IMR-90 (cell line): ENCODE results near the gene PSMD10. TPM values are rescaled to one million over a fixed set of nuclear protein-coding genes. Genes with fewer than 3 reads are reported as not detected.

Source experiments
- ATAC-seq: fragments of 200-7000 bp; cut with Tn5 transposase; 2 replicates; pipeline ENCODE4 v1.9.1; 2020; ENCODE audit warnings: low read depth, mild to moderate bottlenecking, moderate library complexity
- BruUV-seq: library from RNA; stranded (reverse); fragments of 400-500 nt; replicated peaks from 2 replicates; lab custom pipeline; 2021; lab: Mats Ljungman, UMichigan
- CTCF ChIA-PET: fragments of 300-600 bp; formaldehyde crosslinking; extraction: SDS; loops from one replicate; lab custom pipeline; 2021; ENCODE audit warnings: antibody characterized with exemption; lab: Yijun Ruan, JAX
- POLR2A ChIA-PET: fragments of 300-600 bp; sonication (Branson Sonifier 250); formaldehyde crosslinking; loops from one replicate; lab custom pipeline; 2022; ENCODE audit warnings: antibody characterized with exemption; ENCODE audit not compliant: unreplicated experiment; lab: Charles Lee
- DNase-seq: peaks from one replicate; pipeline ENCODE4 v3.0.0; 2013
- H2AFZ ChIP-seq: replicated peaks from 2 replicates; pipeline ENCODE3; 2013; ENCODE audit warnings: low read length, mild to moderate bottlenecking; ENCODE audit not compliant: poor library complexity
- H2AK5ac ChIP-seq: 2 replicates; pipeline ENCODE4 v1.6.1; 2013; ENCODE audit warnings: low read depth, low read length, inconsistent platforms
- H2AK9ac ChIP-seq: replicated peaks from 2 replicates; pipeline ENCODE3; 2013; ENCODE audit warnings: mild to moderate bottlenecking, low read depth, low read length, moderate library complexity; ENCODE audit not compliant: poor library complexity
- H2BK120ac ChIP-seq: 2 replicates; pipeline ENCODE4 v1.6.1; 2013; ENCODE audit warnings: low read depth, low read length, inconsistent platforms
- H2BK15ac ChIP-seq: 3 replicates; pipeline ENCODE4 v1.6.1; 2013; ENCODE audit warnings: low read depth, low read length, inconsistent platforms
- H2BK20ac ChIP-seq: 2 replicates; pipeline ENCODE4 v1.6.1; 2013; ENCODE audit warnings: low read depth, mild to moderate bottlenecking, inconsistent platforms, low read length, moderate library complexity
- H2BK5ac ChIP-seq: 2 replicates; pipeline ENCODE4 v1.6.1; 2013; ENCODE audit warnings: mild to moderate bottlenecking, low read depth, low read length, inconsistent platforms; ENCODE audit not compliant: poor library complexity, severe bottlenecking
- H3K14ac ChIP-seq: replicated peaks from 2 replicates; pipeline ENCODE4 v1.6.1; 2013; ENCODE audit warnings: low read depth, low read length, inconsistent platforms
- H3K18ac ChIP-seq: 2 replicates; pipeline ENCODE4 v1.6.1; 2013; ENCODE audit warnings: low read depth, low read length, control low read depth
- H3K23ac ChIP-seq: 2 replicates; pipeline ENCODE4 v1.6.1; 2013; ENCODE audit warnings: low read depth, low read length, inconsistent platforms
- H3K27ac ChIP-seq: 2 replicates; pipeline ENCODE4 v1.5.1; 2013; ENCODE audit warnings: mild to moderate bottlenecking, control low read depth, low read length; ENCODE audit not compliant: insufficient read depth
- H3K27me3 ChIP-seq: 2 replicates; pipeline ENCODE4 v1.6.1; 2013; ENCODE audit warnings: low read length; ENCODE audit not compliant: control insufficient read depth, insufficient read depth
- H3K36me3 ChIP-seq: 2 replicates; pipeline ENCODE4 v1.6.1; 2013; ENCODE audit warnings: low read length, mixed read lengths; ENCODE audit not compliant: control insufficient read depth, insufficient read depth
- H3K4ac ChIP-seq: 2 replicates; pipeline ENCODE4 v1.6.1; 2013; ENCODE audit warnings: low read depth, low read length, inconsistent platforms
- H3K4me1 ChIP-seq: 2 replicates; pipeline ENCODE4 v1.6.1; 2013; ENCODE audit warnings: low read length, mixed read lengths; ENCODE audit not compliant: control insufficient read depth, insufficient read depth
- H3K4me2 ChIP-seq: 2 replicates; pipeline ENCODE4 v1.6.1; 2013; ENCODE audit warnings: low read depth, mild to moderate bottlenecking, control low read depth, low read length, moderate library complexity
- H3K4me3 ChIP-seq: 2 replicates; pipeline ENCODE4 v1.5.1; 2013; ENCODE audit warnings: low read depth, mild to moderate bottlenecking, control low read depth, low read length, moderate library complexity; ENCODE audit not compliant: insufficient read depth
- H3K56ac ChIP-seq: 2 replicates; pipeline ENCODE4 v1.6.1; 2013; ENCODE audit warnings: low read length, inconsistent platforms; ENCODE audit not compliant: insufficient read depth; ENCODE audit errors: extremely low read depth
- H3K79me1 ChIP-seq, 2 experiments: 2 replicates each; pipeline ENCODE4 v1.6.1; 2013; ENCODE audit warnings: low read length in 2 of 2, inconsistent platforms in 1 of 2, low read depth in 1 of 2
- H3K9ac ChIP-seq: 2 replicates; pipeline ENCODE4 v1.6.1; 2013; ENCODE audit warnings: low read depth, low read length, control low read depth
- H3K9me1 ChIP-seq: 2 replicates; pipeline ENCODE4 v1.6.1; 2013; ENCODE audit warnings: low read length, inconsistent platforms; ENCODE audit not compliant: insufficient read depth
- H3K9me3 ChIP-seq: 2 replicates; pipeline ENCODE4 v1.6.1; 2013; ENCODE audit warnings: low read length; ENCODE audit not compliant: control insufficient read depth, insufficient read depth
- H4K20me1 ChIP-seq: 2 replicates; pipeline ENCODE4 v1.6.1; 2013; ENCODE audit warnings: low read length, inconsistent platforms; ENCODE audit not compliant: insufficient read depth
- H4K5ac ChIP-seq: 2 replicates; pipeline ENCODE4 v1.6.1; 2013; ENCODE audit warnings: mild to moderate bottlenecking, low read depth, low read length, control low read depth
- H4K8ac ChIP-seq, 2 experiments: 2 replicates each; pipeline ENCODE4 v1.6.1; 2013; ENCODE audit warnings: low read depth in 2 of 2, low read length in 2 of 2, control low read depth in 1 of 2, inconsistent platforms in 1 of 2
- H4K91ac ChIP-seq: 2 replicates; pipeline ENCODE4 v1.6.1; 2013; ENCODE audit warnings: low read depth, low read length, inconsistent platforms; ENCODE audit not compliant: insufficient read depth
- BHLHE40 ChIP-seq: fragments of 150-350 bp; IDR thresholded peaks from 2 replicates; pipeline ENCODE4 v1.6.1; 2016; ENCODE audit warnings: mild to moderate bottlenecking, low read depth, low read length
- CEBPB ChIP-seq: IDR thresholded peaks from 2 replicates; pipeline ENCODE4 v1.6.1; 2012; ENCODE audit warnings: low read depth, low read length, improper control_type of control experiment
- CHD1 ChIP-seq: IDR thresholded peaks from 2 replicates; pipeline ENCODE4 v1.6.1; 2012; ENCODE audit warnings: low read depth, low read length, improper control_type of control experiment
- CTCF ChIP-seq: conservative IDR thresholded peaks from 2 replicates; pipeline ENCODE4 v1.5.1; 2012; ENCODE audit warnings: mild to moderate bottlenecking, low read depth, low read length, improper control_type of control experiment
- ELK1 ChIP-seq: fragments of 150-350 bp; IDR thresholded peaks from 2 replicates; pipeline ENCODE4 v1.6.1; 2016; ENCODE audit warnings: low read depth, mild to moderate bottlenecking, low read length, moderate library complexity, borderline replicate concordance
- FOS ChIP-seq: fragments of 150-350 bp; IDR thresholded peaks from 2 replicates; pipeline ENCODE4 v1.6.1; 2016; ENCODE audit warnings: low read depth, low read length
- MAFK ChIP-seq: IDR thresholded peaks from 2 replicates; pipeline ENCODE4 v1.6.1; 2012; ENCODE audit warnings: low read depth, low read length, improper control_type of control experiment
- MAZ ChIP-seq: IDR thresholded peaks from 2 replicates; pipeline ENCODE4 v1.6.1; 2012; ENCODE audit warnings: low read depth, mild to moderate bottlenecking, low read length, improper control_type of control experiment, moderate library complexity, borderline replicate concordance
- MXI1 ChIP-seq: IDR thresholded peaks from 2 replicates; pipeline ENCODE4 v1.6.1; 2012; ENCODE audit warnings: low read depth, mild to moderate bottlenecking, low read length, moderate library complexity, borderline replicate concordance
- NFE2L2 ChIP-seq: fragments of 150-350 bp; IDR thresholded peaks from 2 replicates; pipeline ENCODE4 v1.6.1; 2016; ENCODE audit warnings: low read depth, mild to moderate bottlenecking, low read length
- POLR2A ChIP-seq: IDR thresholded peaks from 2 replicates; pipeline ENCODE4 v1.6.1; 2012; ENCODE audit warnings: mild to moderate bottlenecking, low read depth, low read length
- RAD21 ChIP-seq: IDR thresholded peaks from 2 replicates; pipeline ENCODE4 v1.6.1; 2012; ENCODE audit warnings: low read length, improper control_type of control experiment
- RCOR1 ChIP-seq: IDR thresholded peaks from 2 replicates; pipeline ENCODE4 v1.6.1; 2012; ENCODE audit warnings: mild to moderate bottlenecking, low read length, improper control_type of control experiment; ENCODE audit not compliant: insufficient replicate concordance
- RFX5 ChIP-seq: IDR thresholded peaks from 2 replicates; pipeline ENCODE4 v1.8.0; 2012; ENCODE audit warnings: low read depth, mild to moderate bottlenecking, low read length, moderate library complexity
- SMC3 ChIP-seq: fragments of 150-350 bp; IDR thresholded peaks from 2 replicates; pipeline ENCODE4 v1.6.1; 2016; ENCODE audit warnings: low read depth, mild to moderate bottlenecking, antibody characterized with exemption, low read length, moderate library complexity
- USF2 ChIP-seq: fragments of 150-350 bp; IDR thresholded peaks from 2 replicates; pipeline ENCODE4 v1.6.1; 2017; ENCODE audit warnings: mild to moderate bottlenecking, antibody characterized with exemption, low read length, low read depth
- WGBS, 2 experiments: methylation state at CpG; one replicate each; pipeline versions ENCODE4 v1.1.5 to v1.1.7; 2013; ENCODE audit warnings: missing lambda C conversion rate in 2 of 2; ENCODE audit not compliant: insufficient read length in 1 of 2; ENCODE audit errors: extremely low coverage in 2 of 2; 5-methylcytosine and 5-hydroxymethylcytosine counted together
- dilution Hi-C: fragments of 300-500 bp; cut with HindIII; formaldehyde crosslinking; loops from one replicate; pipeline ENCODE4 v1.14.3; 2018; ENCODE audit warnings: low sequenced_read_pairs; ENCODE audit not compliant: unreplicated experiment
- in situ Hi-C: fragments of 300-500 bp; cut with MboI; formaldehyde crosslinking; loops from 3 replicates; pipeline ENCODE4 v1.14.3; 2019; ENCODE audit warnings: low sequenced_read_pairs, inconsistent platforms, mixed read lengths
- intact Hi-C: fragments of 100-400 bp; cut with micrococcal nuclease; formaldehyde crosslinking; loops from 2 replicates; pipeline ENCODE4 v1.10.0; 2022
- polyA plus RNA-seq, 3 experiments: library from polyadenylated mRNA; depleted of rRNA; stranded (reverse); fragments of >200 nt; gene quantifications; 2 replicates each; pipeline ENCODE4 v1.2.3, GENCODE V29; 2012; ENCODE audit warnings: low replicate concordance in 1 of 3
- total RNA-seq: library from RNA; depleted of rRNA; stranded (reverse); fragments of >200 nt; gene quantifications from 2 replicates; pipeline ENCODE4 v1.2.3, GENCODE V29; 2012

PSMD10 gene
- total and polyA plus RNA-seq, 2 of the 4 experiments (the other 2 are of a cell fraction): 62.0 to 122 TPM

GRCh38 chrX:108059801-108060200 lies 31.5 kb downstream of the PSMD10 start:
- H3K4me1 ChIP-seq: no peaks in the 10 kb centered on the region
- no peak overlapping the region for H2BK20ac ChIP-seq
- dilution Hi-C loops (no loop called here), in situ Hi-C loops (no loop called here), intact Hi-C loops (no loop called here)
- H3K23ac ChIP-seq: no peak overlapping the region
- no peak for ATAC-seq
- no peak overlapping the region for H4K91ac ChIP-seq
- CTCF ChIA-PET: no interaction called here
- POLR2A ChIA-PET: no interaction called here
- TF ChIP-seq MXI1 (no peak), BHLHE40 (no peak), NFE2L2 (no peak), MAZ (no peak), ELK1 (no peak), RFX5 (no peak), RCOR1 (no peak), USF2 (no peak), FOS (no peak), CEBPB (no peak), CHD1 (no peak), RAD21 (no peak), MAFK (no peak), CTCF (no peak), POLR2A (no peak), SMC3 (no peak)
- H3K36me3 ChIP-seq: no peaks in the 10 kb centered on the region
- no peak overlapping the region for H3K4me3 ChIP-seq
- peaks cover 36% of the 10 kb centered on the region for H3K27me3 ChIP-seq
- no peak overlapping the region for H4K5ac ChIP-seq
- no TSS peak for BruUV-seq
- no peaks in the 10 kb centered on the region for H3K79me1 ChIP-seq
- no peak overlapping the region for H3K4ac ChIP-seq
- no peak overlapping the region for H2AFZ ChIP-seq
- H3K9ac ChIP-seq: no peak overlapping the region
- no peak overlapping the region for H2AK5ac ChIP-seq
- H3K27ac ChIP-seq: no peak overlapping the region
- no peak overlapping the region for H3K14ac ChIP-seq
- no peak overlapping the region for H3K18ac ChIP-seq
- H2BK15ac ChIP-seq: no peak overlapping the region
- H3K9me3 ChIP-seq: no peaks in the 10 kb centered on the region
- WGBS, 2 experiments: no CpG with 5 or more reads among the region's 1 CpG
- H2BK5ac ChIP-seq: no peak overlapping the region
- no peaks in the 10 kb centered on the region for H3K9me1 ChIP-seq
- H3K4me2 ChIP-seq: no peak overlapping the region
- H4K8ac ChIP-seq: no peak overlapping the region
- no peaks in the 10 kb centered on the region for H4K20me1 ChIP-seq
- H3K56ac ChIP-seq: no peak overlapping the region
- no peak overlapping the region for H2BK120ac ChIP-seq
- H2AK9ac ChIP-seq: no peak overlapping the region
- DNase-seq: no peak
